Osteoblast (primary cell): ENCODE measurements around the gene SRSF7. TPM values are rescaled to one million over a fixed set of nuclear protein-coding genes. Genes with fewer than 3 reads are reported as not detected.

Experiments used
- DNase-seq: peaks from one replicate; pipeline ENCODE4 v3.0.0; 2011; ENCODE audit warnings: low spot score, mixed read lengths; ENCODE audit not compliant: insufficient read length; ENCODE audit errors: missing footprints
- H2AFZ ChIP-seq: 2 replicates; pipeline ENCODE4 v1.6.0; 2011; ENCODE audit warnings: mild to moderate bottlenecking, low read length
- H3K27ac ChIP-seq: 2 replicates; pipeline ENCODE4 v1.5.1; 2011; ENCODE audit warnings: mild to moderate bottlenecking, low read depth, low read length, moderate library complexity
- H3K27me3 ChIP-seq: 2 replicates; pipeline ENCODE4 v1.6.0; 2012; ENCODE audit warnings: mild to moderate bottlenecking, control low read depth, inconsistent platforms, low read length, moderate library complexity; ENCODE audit not compliant: insufficient read depth
- H3K36me3 ChIP-seq: 2 replicates; pipeline ENCODE4 v1.5.1; 2011; ENCODE audit warnings: mild to moderate bottlenecking, low read length, control low read depth, moderate library complexity; ENCODE audit not compliant: insufficient read depth
- H3K4me1 ChIP-seq: 2 replicates; pipeline ENCODE4 v1.5.1; 2011; ENCODE audit warnings: mild to moderate bottlenecking, low read length, control low read depth, moderate library complexity; ENCODE audit not compliant: insufficient read depth
- H3K4me2 ChIP-seq: 2 replicates; pipeline ENCODE4 v1.6.0; 2011; ENCODE audit warnings: mild to moderate bottlenecking, low read length; ENCODE audit not compliant: insufficient read depth
- H3K4me3 ChIP-seq: fragments of 200-600 bp; sonication (generic); 3 replicates; pipeline ENCODE4 v1.5.1; 2012; ENCODE audit warnings: mild to moderate bottlenecking, low read length, inconsistent platforms; ENCODE audit not compliant: insufficient read depth
- H3K79me2 ChIP-seq: 2 replicates; pipeline ENCODE4 v1.6.0; 2012; ENCODE audit warnings: mild to moderate bottlenecking, low read length, control low read depth, inconsistent platforms; ENCODE audit not compliant: insufficient read depth
- H3K9me3 ChIP-seq: 2 replicates; pipeline ENCODE4 v1.5.1; 2011; ENCODE audit warnings: low read depth, low read length, control low read depth
- H4K20me1 ChIP-seq: 2 replicates; pipeline ENCODE4 v1.6.0; 2012; ENCODE audit warnings: mild to moderate bottlenecking, low read length, control low read depth; ENCODE audit not compliant: insufficient read depth
- total RNA-seq: library from RNA; depleted of rRNA; stranded (reverse); fragments of >200 nt; gene quantifications from 2 replicates; pipeline ENCODE4 v1.2.3, GENCODE V29; 2012
- TF ChIP-seq, protein P1 (sequence below): IDR thresholded peaks from 2 replicates; pipeline ENCODE4 v1.5.1; 2011; ENCODE audit warnings: mild to moderate bottlenecking, low read depth, low read length, moderate library complexity; ENCODE audit errors: extremely low read depth

Gene SRSF7
- total RNA-seq, 1 donor: 48.1 TPM

DNA sequence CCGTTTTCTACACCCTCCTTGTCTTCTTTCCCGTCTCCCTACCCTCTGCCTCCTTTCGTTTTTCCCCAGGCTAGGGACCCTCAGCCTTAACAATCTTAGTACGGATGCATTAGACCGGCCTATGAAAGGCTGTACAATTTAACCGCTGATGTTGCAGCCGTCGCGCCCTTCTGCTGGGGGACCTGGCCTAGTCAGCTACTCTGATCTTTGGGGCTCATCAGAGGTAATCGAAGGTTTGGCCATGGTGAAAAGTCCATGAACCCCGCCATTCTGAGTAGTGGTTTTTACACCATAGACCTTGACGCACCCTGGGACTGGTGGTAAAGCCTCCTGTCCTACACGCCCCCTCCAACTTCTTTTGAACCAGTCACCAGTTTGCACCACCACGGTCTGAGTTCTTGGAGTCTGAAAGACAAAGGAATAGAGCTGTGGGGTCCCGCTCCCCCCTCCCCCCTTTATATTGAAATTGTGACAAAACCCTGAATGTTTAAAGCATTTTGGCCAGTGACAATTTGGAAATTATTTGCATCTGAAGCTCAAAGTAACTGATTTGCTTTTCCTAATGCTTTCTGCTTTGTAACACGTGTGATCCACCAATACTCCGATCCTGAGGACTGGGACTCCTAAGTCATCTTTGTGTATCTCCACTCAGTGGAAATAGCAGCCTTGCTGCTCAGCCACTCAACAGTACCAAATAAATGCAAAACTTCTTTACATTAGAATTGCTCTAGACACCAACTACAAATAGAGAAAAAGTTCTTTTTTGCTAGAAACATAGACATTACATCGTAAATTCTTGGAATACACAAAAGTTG lies 642 bp upstream of the SRSF7 start:
- Histone ChIP-seq H3K27ac (peak overlapping the region; percentile 95), H3K4me3 (peak overlapping the region; percentile 99), H3K36me3 (peaks cover 33% of the 10 kb centered on the region), H3K79me2 (peaks cover 43% of the 10 kb centered on the region), H3K4me2 (peak overlapping the region; percentile 98), H2AFZ (peak overlapping the region; percentile 99), H3K4me1 (peaks cover 19% of the 10 kb centered on the region), H3K9me3 (no peaks in the 10 kb centered on the region), H3K27me3 (no peaks in the 10 kb centered on the region), H4K20me1 (peaks cover 31% of the 10 kb centered on the region)
- DNase-seq: peak; percentile 45
- TF ChIP-seq, protein P1, sequence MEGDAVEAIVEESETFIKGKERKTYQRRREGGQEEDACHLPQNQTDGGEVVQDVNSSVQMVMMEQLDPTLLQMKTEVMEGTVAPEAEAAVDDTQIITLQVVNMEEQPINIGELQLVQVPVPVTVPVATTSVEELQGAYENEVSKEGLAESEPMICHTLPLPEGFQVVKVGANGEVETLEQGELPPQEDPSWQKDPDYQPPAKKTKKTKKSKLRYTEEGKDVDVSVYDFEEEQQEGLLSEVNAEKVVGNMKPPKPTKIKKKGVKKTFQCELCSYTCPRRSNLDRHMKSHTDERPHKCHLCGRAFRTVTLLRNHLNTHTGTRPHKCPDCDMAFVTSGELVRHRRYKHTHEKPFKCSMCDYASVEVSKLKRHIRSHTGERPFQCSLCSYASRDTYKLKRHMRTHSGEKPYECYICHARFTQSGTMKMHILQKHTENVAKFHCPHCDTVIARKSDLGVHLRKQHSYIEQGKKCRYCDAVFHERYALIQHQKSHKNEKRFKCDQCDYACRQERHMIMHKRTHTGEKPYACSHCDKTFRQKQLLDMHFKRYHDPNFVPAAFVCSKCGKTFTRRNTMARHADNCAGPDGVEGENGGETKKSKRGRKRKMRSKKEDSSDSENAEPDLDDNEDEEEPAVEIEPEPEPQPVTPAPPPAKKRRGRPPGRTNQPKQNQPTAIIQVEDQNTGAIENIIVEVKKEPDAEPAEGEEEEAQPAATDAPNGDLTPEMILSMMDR: no peak

DNA sequence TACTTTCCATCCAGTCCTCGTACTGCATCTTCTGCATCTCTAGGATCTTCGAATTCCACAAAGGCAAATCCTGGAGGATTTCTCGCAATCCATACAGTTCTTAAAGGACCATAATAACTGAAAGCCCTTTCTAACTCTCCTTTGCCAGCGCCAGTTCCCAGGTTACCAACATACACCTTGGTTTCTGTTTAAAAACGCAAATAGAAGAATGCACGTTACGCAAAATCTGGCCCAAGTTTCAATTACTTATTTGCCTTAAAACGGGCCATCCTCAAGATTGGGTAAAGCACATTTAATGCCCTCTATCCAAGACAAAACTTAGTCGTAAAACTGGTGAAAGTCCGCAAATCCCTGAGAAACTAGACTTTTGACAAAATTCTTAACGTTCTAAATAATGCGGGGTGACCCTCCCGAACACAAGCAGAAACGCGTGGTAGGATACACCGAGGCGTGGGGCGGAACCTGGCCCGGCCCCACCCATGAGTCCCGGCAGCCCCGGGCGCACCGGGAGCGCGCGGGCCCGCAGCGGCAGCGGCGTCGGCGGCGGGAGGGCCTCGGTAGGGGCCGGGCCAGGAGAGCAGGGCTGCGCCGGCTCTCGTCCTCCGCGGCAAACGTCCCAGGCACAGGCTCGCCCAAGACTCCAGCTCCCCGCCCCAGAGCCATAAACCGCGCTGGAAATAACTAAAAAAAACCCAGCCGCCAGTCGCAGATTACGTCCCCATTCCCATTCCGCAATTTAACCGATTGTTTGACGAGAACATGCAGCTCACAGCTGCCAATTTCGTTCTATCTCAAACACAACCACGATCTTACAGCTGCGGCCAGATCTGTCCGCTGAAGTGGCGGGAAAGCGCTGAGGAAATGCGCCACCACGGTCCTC lies 910 bp downstream of the SRSF7 start:
- TF ChIP-seq, protein P1: no peak
- peak overlapping the region; percentile 99 for H3K4me3 ChIP-seq
- H2AFZ ChIP-seq: peak overlapping the region; percentile 81
- peaks cover 36% of the 10 kb centered on the region for H4K20me1 ChIP-seq
- no peaks in the 10 kb centered on the region for H3K27me3 ChIP-seq
- H3K79me2 ChIP-seq: peaks cover 59% of the 10 kb centered on the region
- H3K36me3 ChIP-seq: peaks cover 49% of the 10 kb centered on the region
- H3K4me1 ChIP-seq: peaks cover 19% of the 10 kb centered on the region
- H3K4me2 ChIP-seq: peak overlapping the region; percentile 98
- H3K9me3 ChIP-seq: no peaks in the 10 kb centered on the region
- peak overlapping the region; percentile 95 for H3K27ac ChIP-seq
- DNase-seq: peak; percentile 86

DNA sequence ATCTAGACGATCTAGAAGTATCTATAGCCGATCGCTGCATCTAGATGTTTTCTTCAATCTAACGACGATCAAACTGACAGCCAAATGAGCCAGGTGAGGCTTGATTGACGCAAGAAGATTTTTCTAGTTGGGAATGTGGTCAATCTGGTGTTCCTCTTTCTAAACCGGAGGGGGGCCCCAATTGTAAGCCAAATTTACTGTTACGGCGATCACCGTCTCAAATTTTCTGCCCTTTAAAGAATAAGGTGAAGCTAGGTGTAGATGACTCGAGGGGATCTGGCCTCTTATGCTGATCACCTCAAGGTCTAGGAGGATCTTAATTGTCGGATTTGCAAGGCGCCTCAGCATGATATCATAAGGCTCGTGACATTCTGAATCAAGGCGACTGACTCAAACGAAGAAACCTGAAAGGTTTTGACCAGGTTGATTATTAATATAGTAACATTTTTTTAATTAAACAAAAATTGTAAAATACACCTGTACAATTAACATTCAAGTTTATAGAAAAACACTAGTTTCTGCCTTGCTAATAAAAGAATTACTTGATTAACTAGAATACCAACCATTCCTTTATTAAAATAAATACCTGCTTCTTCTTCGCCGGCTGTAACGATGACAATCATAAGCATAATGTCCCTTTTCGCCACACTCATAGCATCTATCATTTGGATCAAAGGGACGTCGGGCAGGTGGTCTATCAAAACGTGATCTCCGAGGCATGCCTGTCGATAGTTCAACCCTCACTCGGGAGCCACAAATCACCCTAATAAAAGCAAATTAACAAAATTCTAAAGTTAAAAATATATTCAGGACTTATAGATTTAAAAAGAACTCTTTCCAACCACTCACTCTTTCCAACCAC lies 2.0 kb downstream of the SRSF7 start:
- H3K79me2 ChIP-seq: peaks cover 68% of the 10 kb centered on the region
- H3K4me1 ChIP-seq: peaks cover 19% of the 10 kb centered on the region
- peak overlapping the region; percentile 99 for H3K4me3 ChIP-seq
- no peaks in the 10 kb centered on the region for H3K9me3 ChIP-seq
- H3K27me3 ChIP-seq: no peaks in the 10 kb centered on the region
- TF ChIP-seq, protein P1: no peak
- DNase-seq: no peak
- H3K36me3 ChIP-seq: peaks cover 59% of the 10 kb centered on the region
- H3K4me2 ChIP-seq: peak overlapping the region; percentile 98
- H4K20me1 ChIP-seq: peaks cover 42% of the 10 kb centered on the region
- H3K27ac ChIP-seq: peak overlapping the region; percentile 14
- H2AFZ ChIP-seq: no peak overlapping the region
